ENCODE data around the gene ARHGAP26. TPM values are rescaled to one million over a fixed set of nuclear protein-coding genes. Genes with fewer than 3 reads are reported as not detected.
A peak's percentile ranks its signal among the peaks of the same experiment; 100 is the strongest.
"Not testable (repeated sequence)": the region's sequence is repeated elsewhere in the genome, so short reads cannot be mapped to it uniquely, and the experiment has no call there.

ARHGAP26 gene
- total RNA-seq, 1 experiment from 2014 or later = 11.8 TPM

- in situ Hi-C loops (cut with HindIII; ENCODE audit: low pct_unique_long_range_greater_than_20kb, low sequenced_read_pairs) = no loop called here
- DNase-seq (ENCODE audit: low read depth, low spot score) = no peak
Observed at GRCh38 chr5:142962174-142962533, 192.0 kb downstream of the ARHGAP26 start.

- DNase-seq (ENCODE audit: low read depth, low spot score) = peak; percentile 11
- in situ Hi-C loops (cut with HindIII; ENCODE audit: low pct_unique_long_range_greater_than_20kb, low sequenced_read_pairs) = not testable (repeated sequence)
Observed at GRCh38 chr5:142965258-142966120, 195.3 kb downstream of the ARHGAP26 start.

DNA sequence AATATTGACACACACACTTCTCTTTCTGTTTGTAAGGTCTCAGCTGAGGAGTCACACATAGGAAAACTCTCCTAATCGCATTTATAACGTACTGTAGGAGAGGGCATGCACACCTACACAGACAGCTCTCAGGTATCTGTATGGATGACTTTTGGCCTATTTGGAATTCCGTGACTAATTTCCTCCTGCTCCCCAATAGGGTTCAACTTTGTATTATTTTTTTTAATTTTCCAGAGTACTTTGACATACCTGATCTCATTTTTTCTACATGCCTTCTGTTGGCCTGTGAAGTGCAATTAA, 195.9 kb downstream of the ARHGAP26 start:
- in situ Hi-C loops (cut with HindIII; ENCODE audit: low pct_unique_long_range_greater_than_20kb, low sequenced_read_pairs) = no loop called here
- no peak for DNase-seq (ENCODE audit: low read depth, low spot score)

DNA sequence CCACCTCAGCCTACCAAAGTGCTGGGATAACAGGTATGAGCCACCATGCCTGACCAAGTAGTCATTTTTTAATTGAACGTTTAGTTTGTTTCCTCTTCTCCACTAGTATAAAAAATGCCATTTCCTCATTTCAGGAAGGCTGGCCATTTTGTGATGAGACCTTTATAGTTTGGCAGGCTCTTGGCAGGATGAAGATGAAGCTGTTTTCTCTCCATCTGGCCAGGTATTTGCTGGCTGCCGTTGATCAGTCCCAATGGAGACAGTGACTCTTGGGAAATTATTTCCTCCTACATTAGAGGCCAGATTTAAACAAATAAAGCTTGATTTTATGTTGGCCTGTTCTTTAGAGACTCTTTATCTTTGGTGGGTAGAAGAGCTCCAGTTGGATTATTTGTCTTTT, 199.0 kb downstream of the ARHGAP26 start:
- in situ Hi-C loops (cut with HindIII; ENCODE audit: low pct_unique_long_range_greater_than_20kb, low sequenced_read_pairs) = no loop called here
- DNase-seq (ENCODE audit: low read depth, low spot score) = no peak

- in situ Hi-C loops (cut with HindIII; ENCODE audit: low pct_unique_long_range_greater_than_20kb, low sequenced_read_pairs) = no loop called here
Observed at GRCh38 chr5:142969624-142970439, 199.7 kb downstream of the ARHGAP26 start.

DNA sequence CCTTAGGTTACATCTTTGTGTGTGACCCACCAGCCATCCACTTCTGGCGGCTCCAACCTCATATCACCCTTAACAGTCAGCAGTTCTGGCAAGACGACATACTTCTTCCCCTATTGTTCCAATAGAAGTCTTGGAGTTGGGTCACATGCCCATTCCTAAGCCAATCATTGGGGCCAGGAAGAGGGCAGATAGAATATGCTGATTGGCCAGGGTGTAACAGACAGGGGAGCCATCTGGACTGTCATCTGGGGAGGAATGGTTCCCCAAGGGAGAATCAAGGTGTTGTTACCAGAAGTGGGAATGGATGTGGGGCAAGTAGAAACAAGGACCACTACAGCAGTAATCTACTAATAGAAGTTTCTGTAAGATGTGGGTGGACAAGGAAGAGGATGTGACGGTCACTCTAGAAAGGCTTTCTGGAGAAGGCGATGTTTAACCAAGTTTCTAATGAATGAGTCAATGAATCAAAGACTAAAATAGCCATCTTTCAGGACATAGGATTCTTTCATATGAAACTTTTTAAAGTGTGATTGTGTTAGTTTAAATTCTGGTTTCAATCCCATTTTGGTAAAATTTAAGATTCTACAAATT, 200.4 kb downstream of the ARHGAP26 start:
- DNase-seq (ENCODE audit: low read depth, low spot score) = no peak
- in situ Hi-C loops (cut with HindIII; ENCODE audit: low pct_unique_long_range_greater_than_20kb, low sequenced_read_pairs) = no loop called here

More at GRCh38 chr5:142969624-142970439, 199.7 kb downstream of the ARHGAP26 start:
- no peak for DNase-seq (ENCODE audit: low read depth, low spot score)

DNA sequence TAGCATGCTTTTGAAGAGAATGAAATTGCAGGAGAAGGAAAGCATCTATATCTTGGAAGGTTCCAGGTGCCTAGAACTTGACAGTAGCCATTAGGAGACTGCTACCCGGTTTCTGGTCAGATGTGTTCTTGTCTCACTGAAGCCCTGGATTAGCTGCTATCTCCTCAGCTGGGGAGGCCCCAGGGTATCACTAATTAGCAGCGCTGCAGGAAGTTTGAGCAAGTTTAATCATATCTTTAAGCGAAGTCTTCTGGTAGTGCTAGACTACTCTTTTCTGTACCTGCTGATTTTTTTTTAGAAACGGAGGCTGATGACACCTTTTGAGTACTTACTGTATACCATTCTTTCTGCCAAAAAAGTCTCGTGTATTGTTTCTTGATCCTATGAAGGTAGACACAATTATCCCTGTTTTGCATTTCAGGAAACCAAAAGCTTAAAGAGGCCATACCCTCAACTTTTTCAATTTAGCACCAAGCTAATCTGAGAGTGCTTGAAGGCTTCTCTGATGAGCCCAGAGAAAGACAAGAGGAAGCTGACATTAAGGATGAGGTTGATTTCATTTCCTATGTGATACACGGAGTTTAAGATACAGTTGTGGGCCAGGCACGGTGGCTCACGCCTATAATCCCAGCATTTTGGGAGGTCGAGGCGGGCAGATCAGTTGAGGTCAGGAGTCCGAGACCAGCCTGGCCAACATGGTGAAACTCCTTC, 201.3 kb downstream of the ARHGAP26 start:
- no peak for DNase-seq (ENCODE audit: low read depth, low spot score)
- in situ Hi-C loops (cut with HindIII; ENCODE audit: low pct_unique_long_range_greater_than_20kb, low sequenced_read_pairs) = no loop called here

DNA sequence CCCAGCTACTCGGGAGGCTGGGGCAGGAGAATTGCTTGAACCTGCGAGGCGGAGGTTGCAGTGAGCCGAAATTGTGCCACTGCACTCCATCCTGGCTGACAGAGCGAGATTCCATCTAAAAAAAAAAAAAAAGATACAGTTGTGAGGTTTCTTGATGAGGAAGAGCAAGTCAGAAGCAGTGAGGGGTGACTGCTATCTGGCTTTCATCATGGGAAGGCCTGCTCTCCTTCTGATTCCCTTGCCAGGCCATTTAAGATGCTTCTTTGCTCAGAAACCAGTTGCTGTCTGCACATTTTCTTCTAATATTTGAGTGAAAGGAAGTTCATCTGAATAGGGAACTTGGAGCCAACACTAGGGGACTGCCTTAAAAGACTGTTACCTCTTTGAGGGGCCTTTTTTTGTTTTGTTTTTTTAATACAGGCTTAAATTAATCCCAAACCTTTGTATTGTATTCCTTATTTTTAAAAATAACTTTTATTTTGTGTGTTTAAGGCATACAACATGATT, 201.9 kb downstream of the ARHGAP26 start:
- DNase-seq (ENCODE audit: low read depth, low spot score) = no peak
- in situ Hi-C loops (cut with HindIII; ENCODE audit: low pct_unique_long_range_greater_than_20kb, low sequenced_read_pairs) = no loop called here

- in situ Hi-C loops (cut with HindIII; ENCODE audit: low pct_unique_long_range_greater_than_20kb, low sequenced_read_pairs) = no loop called here
- no peak for DNase-seq (ENCODE audit: low read depth, low spot score)
Observed at GRCh38 chr5:142973932-142974331, 203.8 kb downstream of the ARHGAP26 start.

- no peak for DNase-seq (ENCODE audit: low read depth, low spot score)
- in situ Hi-C loops (cut with HindIII; ENCODE audit: low pct_unique_long_range_greater_than_20kb, low sequenced_read_pairs) = no loop called here
Observed at GRCh38 chr5:142974409-142974808, 204.2 kb downstream of the ARHGAP26 start.

DNA sequence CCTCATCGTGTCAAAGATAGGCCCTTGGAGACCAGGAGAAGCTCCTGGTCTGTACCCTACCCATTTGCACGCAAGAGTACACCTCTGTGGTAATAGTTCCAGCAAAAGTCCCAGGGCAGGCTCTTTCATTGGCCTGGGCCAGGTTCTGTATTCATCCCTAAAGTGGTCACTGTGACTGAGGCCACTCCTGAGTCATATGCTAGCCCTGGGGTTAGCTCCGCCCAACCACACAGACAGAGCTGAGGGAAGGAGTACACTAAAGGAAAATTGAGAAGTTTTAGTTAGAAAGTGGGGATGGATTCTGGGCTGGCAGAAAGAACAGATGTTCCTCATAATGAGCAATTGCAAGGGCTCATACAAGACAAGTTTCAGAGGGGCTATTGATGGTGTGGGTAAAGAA, 206.7 kb downstream of the ARHGAP26 start:
- in situ Hi-C loops (cut with HindIII; ENCODE audit: low pct_unique_long_range_greater_than_20kb, low sequenced_read_pairs) = no loop called here
- no peak for DNase-seq (ENCODE audit: low read depth, low spot score)

GRCh38 chr5:142977363-142978051, 207.3 kb downstream of the ARHGAP26 start:
- in situ Hi-C loops (cut with HindIII; ENCODE audit: low pct_unique_long_range_greater_than_20kb, low sequenced_read_pairs) = no loop called here
- no peak for DNase-seq (ENCODE audit: low read depth, low spot score)

DNA sequence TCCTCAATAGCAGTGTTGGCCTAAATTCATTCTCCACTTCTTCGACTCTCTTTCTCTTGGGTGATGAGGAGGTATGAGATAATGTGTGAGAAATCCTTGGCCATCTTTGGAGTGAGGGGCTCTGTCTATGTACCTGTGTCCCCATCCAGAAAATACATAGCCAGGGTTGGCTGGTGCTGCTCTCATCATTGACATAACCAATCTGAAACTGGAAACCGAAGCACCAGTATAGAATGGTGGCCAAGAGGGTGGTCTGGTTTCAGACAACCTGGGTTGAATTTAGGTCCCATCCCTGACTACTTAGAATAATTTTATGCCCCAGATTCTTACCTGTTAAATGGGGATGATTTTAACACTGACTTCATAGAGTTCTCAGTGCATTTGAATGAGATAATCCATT, 208.1 kb downstream of the ARHGAP26 start:
- no peak for DNase-seq (ENCODE audit: low read depth, low spot score)
- in situ Hi-C loops (cut with HindIII; ENCODE audit: low pct_unique_long_range_greater_than_20kb, low sequenced_read_pairs) = no loop called here

DNA sequence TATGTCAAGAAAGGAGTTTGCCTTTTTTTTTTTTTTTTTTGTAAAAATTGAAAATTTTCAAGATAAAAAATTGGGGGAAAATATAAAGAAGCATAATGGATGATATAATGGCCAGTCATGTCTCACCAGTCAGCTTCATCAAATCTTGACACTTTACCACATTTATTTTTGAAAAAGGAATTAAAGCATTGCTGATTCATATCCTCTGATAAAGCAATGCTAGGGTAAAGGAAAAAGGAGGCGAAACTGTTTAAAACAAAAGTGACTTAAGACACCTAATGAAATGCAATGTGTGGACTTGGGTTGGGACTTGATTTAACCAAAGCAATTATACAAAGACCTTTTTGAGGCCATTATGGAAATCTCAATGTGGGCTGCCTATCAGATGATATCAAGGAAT, 208.5 kb downstream of the ARHGAP26 start:
- in situ Hi-C loops (cut with HindIII; ENCODE audit: low pct_unique_long_range_greater_than_20kb, low sequenced_read_pairs) = no loop called here
- DNase-seq (ENCODE audit: low read depth, low spot score) = no peak

- no peak for DNase-seq (ENCODE audit: low read depth, low spot score)
- in situ Hi-C loops (cut with HindIII; ENCODE audit: low pct_unique_long_range_greater_than_20kb, low sequenced_read_pairs) = no loop called here
Observed at GRCh38 chr5:142979636-142980035, 209.5 kb downstream of the ARHGAP26 start.

DNA sequence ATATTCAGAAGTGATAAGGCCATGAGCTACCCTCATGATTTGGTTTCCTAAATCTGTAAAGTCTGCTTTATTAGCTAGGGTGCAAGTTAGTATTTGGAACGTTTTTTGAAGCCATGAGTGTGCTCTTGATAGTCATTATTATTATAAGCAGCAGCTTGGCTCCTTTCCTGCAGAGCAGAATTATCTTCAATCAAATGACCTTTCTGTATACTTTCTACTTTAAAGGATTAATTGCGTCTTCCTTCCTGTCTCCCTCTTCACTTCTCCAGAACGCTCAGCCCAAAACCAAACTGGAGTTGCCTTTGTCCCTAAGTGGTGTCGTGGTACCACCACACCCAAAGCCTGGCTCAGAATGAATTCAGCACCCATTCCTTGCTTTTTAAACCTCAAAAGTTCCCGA, 211.3 kb downstream of the ARHGAP26 start:
- no peak for DNase-seq (ENCODE audit: low read depth, low spot score)
- in situ Hi-C loops (cut with HindIII; ENCODE audit: low pct_unique_long_range_greater_than_20kb, low sequenced_read_pairs) = no loop called here

Data from SK-MEL-5 (cell line).